Spleen (tissue), 11 donors: ENCODE results near the gene RAB38. TPM values are rescaled to one million over a fixed set of nuclear protein-coding genes. Genes with fewer than 3 reads are reported as not detected.

ENCODE experiments used
- DNase-seq: peaks from one replicate; pipeline ENCODE4 v3.0.0-alpha.2; 2020
- H3K27ac ChIP-seq, 8 donors: fragments of 200-600 bp; sonication (generic) in 7 of 8; 1 replicate in 4 of 8; 2 replicates in 4 of 8; pipeline versions ENCODE4 v1.5.0 to v1.8.0; 2016 to 2021; ENCODE audit warnings: inconsistent platforms in 4 of 8, mild to moderate bottlenecking in 4 of 8, moderate library complexity in 1 of 8
- H3K27me3 ChIP-seq, 7 donors: fragments of 200-600 bp; sonication (generic) in 6 of 7; replicated peaks in 1 of 7; 1 replicate in 4 of 7; 2 replicates in 3 of 7; pipeline versions ENCODE4 v1.5.0 to v1.8.0; 2016 to 2021; ENCODE audit warnings: inconsistent platforms in 3 of 7, mild to moderate bottlenecking in 1 of 7
- H3K36me3 ChIP-seq, 6 donors: fragments of 200-600 bp; sonication (generic) in 5 of 6; 1 replicate in 4 of 6; 2 replicates in 2 of 6; pipeline versions ENCODE4 v1.5.0 to v1.8.0; 2016 to 2021; ENCODE audit warnings: inconsistent platforms in 2 of 6
- H3K4me1 ChIP-seq, 6 donors: fragments of 200-600 bp; sonication (generic) in 5 of 6; 1 replicate in 3 of 6; 2 replicates in 3 of 6; pipeline versions ENCODE4 v1.5.0 to v1.8.0; 2016 to 2021; ENCODE audit warnings: inconsistent platforms in 3 of 6
- H3K4me3 ChIP-seq, 8 donors: fragments of 200-600 bp; sonication (generic) in 7 of 8; 1 replicate in 4 of 8; 2 replicates in 4 of 8; pipeline versions ENCODE4 v1.5.0 to v1.8.0; 2016 to 2021; ENCODE audit warnings: inconsistent platforms in 4 of 8, mild to moderate bottlenecking in 4 of 8, moderate library complexity in 2 of 8
- H3K9me3 ChIP-seq, 8 donors: fragments of 200-600 bp; sonication (generic) in 7 of 8; 1 replicate in 4 of 8; 2 replicates in 4 of 8; pipeline versions ENCODE4 v1.5.0 to v1.8.0; 2016 to 2021; ENCODE audit warnings: inconsistent platforms in 4 of 8
- CTCF ChIP-seq, 11 experiments: fragments of 200-600 bp in 7 of 11; fragments of 450-650 bp in 4 of 11; sonication (generic) in 4 of 11; IDR thresholded peaks in 8 of 11; conservative IDR thresholded peaks in 3 of 11; 1 replicate in 7 of 11; 2 replicates in 4 of 11; pipeline versions ENCODE4 v1.4.0 to v1.8.0; 2016 to 2021; ENCODE audit warnings: antibody characterized with exemption in 11 of 11, inconsistent platforms in 4 of 11, mild to moderate bottlenecking in 1 of 11
- POLR2A ChIP-seq, 3 donors: fragments of 450-650 bp; IDR thresholded peaks; one replicate each; pipeline ENCODE4 v1.5.1; 2017; ENCODE audit warnings: antibody characterized with exemption in 3 of 3, mild to moderate bottlenecking in 1 of 3
- POLR2AphosphoS5 ChIP-seq, 3 donors: sonication (generic); formaldehyde crosslinking; IDR thresholded peaks; one replicate each; pipeline ENCODE4 v1.5.1; 2017; ENCODE audit warnings: antibody characterized with exemption in 3 of 3
- WGBS, 5 donors: extraction: QIAGEN DNeasy Blood & Tissue Kit in 3 of 5; methylation state at CpG; one replicate each; pipeline versions ENCODE4 v1.1.5 to v1.1.7; 2013 to 2018; 5-methylcytosine and 5-hydroxymethylcytosine counted together
- intact Hi-C: fragments of 100-400 bp; cut with DNase I; formaldehyde crosslinking; loops from one replicate; pipeline ENCODE4 v1.15.0; 2023; ENCODE audit warnings: low total_unique reads
- polyA plus RNA-seq, 3 donors: library from polyadenylated mRNA; stranded (reverse); fragments of 200-250 nt; gene quantifications; one replicate each; pipeline ENCODE4 v1.2.1, GENCODE V29; 2013
- total RNA-seq, 7 donors: library from RNA; depleted of rRNA in 3 of 7; stranded (reverse); fragments of >200 nt in 3 of 7; fragmentation: NEBNext Ultra II Directional in 4 of 7; extraction: Animal tissue kit (Norgen Biotek cat#: 25700) in 4 of 7; gene quantifications; one replicate each; pipeline versions ENCODE4 v1.1.0 to v1.2.1, GENCODE V29; 2016 to 2021
- donor health status: healthy with polysubstance abuse.
- donor health status: DM: no; HTN: no; CAD: no; lungs with moderate emphysema.
- donor health status: DM: no; HTN: no; CAD: no.
- donor health status: Bipolar disorder and iron deficiency.
- donor health status: healthy.
- donor health status: DM: no; HTN: no; CAD: no.
- donor health status: DM: yes; HTN: yes; CAD: no.

The RAB38 gene
- total and polyA plus RNA-seq, 10 donors = 0.73 to 3.5 (median 1.6) TPM

- Histone ChIP-seq H3K27ac (no peak overlapping the region), H3K27me3 (no peaks in the 10 kb centered on the region), H3K4me3 (no peak overlapping the region), H3K36me3 (no peaks in the 10 kb centered on the region), H3K9me3 (no peaks in the 10 kb centered on the region), H3K4me1 (no peaks in the 10 kb centered on the region)
- no peak for DNase-seq
- intact Hi-C loops = no loop called here
- 0% methylated on average over 1 of the region's 1 CpG for WGBS, 5 donors
- TF ChIP-seq POLR2A (IDR thresholded peaks at IDR 0.05) (no peak), POLR2AphosphoS5 (IDR thresholded peaks at IDR 0.05) (no peak), CTCF (IDR thresholded peaks at IDR 0.05 in 8 of 11, conservative IDR thresholded peaks at IDR 0.05 in 3 of 11) (no peak)
Measured at GRCh38 chr11:88206751-88207150, 31.5 kb upstream of the RAB38 start.

DNA sequence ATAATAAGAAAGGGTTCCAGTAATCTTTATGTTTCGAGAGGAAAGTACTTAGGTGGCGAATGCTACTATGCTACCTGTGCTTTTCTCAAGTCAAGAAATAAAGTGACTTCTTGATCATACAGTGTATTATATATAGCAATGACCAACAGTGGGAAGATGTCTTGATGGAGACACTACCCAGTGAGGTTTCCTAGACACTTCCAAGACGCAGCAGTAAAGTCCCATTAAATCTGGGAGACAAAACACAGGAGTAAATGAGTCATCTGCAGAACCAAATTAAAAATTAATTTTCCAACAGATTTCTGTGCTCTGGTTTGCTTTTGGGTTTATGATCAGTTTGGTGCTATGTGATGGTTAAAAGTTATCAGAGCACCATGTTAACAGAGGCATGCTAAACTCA is 29.1 kb upstream of the RAB38 start:
- no peak overlapping the region for H3K27ac ChIP-seq
- no peak overlapping the region for H3K4me3 ChIP-seq
- 90 to 99% (median 96%) methylated on average over 3 of the region's 3 CpGs for WGBS, 5 donors
- H3K36me3 ChIP-seq = no peaks in the 10 kb centered on the region
- H3K27me3 ChIP-seq = no peaks in the 10 kb centered on the region
- intact Hi-C loops = no loop called here
- H3K9me3 ChIP-seq = no peaks in the 10 kb centered on the region
- no peaks in the 10 kb centered on the region for H3K4me1 ChIP-seq
- DNase-seq = no peak
- TF ChIP-seq POLR2A (IDR thresholded peaks at IDR 0.05) (no peak), CTCF (IDR thresholded peaks at IDR 0.05 in 8 of 11, conservative IDR thresholded peaks at IDR 0.05 in 3 of 11) (no peak), POLR2AphosphoS5 (IDR thresholded peaks at IDR 0.05) (no peak)

- Histone ChIP-seq H3K27ac (no peak overlapping the region), H3K9me3 (no peaks in the 10 kb centered on the region), H3K36me3 (no peaks in the 10 kb centered on the region), H3K27me3 (no peaks in the 10 kb centered on the region), H3K4me1 (no peaks in the 10 kb centered on the region), H3K4me3 (no peak overlapping the region)
- DNase-seq = no peak
- intact Hi-C loops = no loop called here
- TF ChIP-seq CTCF (IDR thresholded peaks at IDR 0.05 in 8 of 11, conservative IDR thresholded peaks at IDR 0.05 in 3 of 11) = no peak
- no peak for TF ChIP-seq POLR2A (IDR thresholded peaks at IDR 0.05)
- TF ChIP-seq POLR2AphosphoS5 (IDR thresholded peaks at IDR 0.05) = no peak
- WGBS, 5 donors = 88 to 100% (median 94%) methylated on average over 2 of the region's 2 CpGs
Measured at GRCh38 chr11:88203604-88204003, 28.4 kb upstream of the RAB38 start.

- no peak for DNase-seq
- intact Hi-C loops = no loop called here
- no peak overlapping the region for H3K4me3 ChIP-seq
Measured at GRCh38 chr11:88202498-88202897, 27.3 kb upstream of the RAB38 start.

More at GRCh38 chr11:88202498-88202897, 27.3 kb upstream of the RAB38 start:
- Histone ChIP-seq H3K4me1 (no peaks in the 10 kb centered on the region), H3K9me3 (peaks cover 0 to 9% (median 5%) of the 10 kb centered on the region in 8 donors), H3K27me3 (no peaks in the 10 kb centered on the region), H3K27ac (no peak overlapping the region), H3K36me3 (no peaks in the 10 kb centered on the region)
- TF ChIP-seq CTCF (IDR thresholded peaks at IDR 0.05 in 8 of 11, conservative IDR thresholded peaks at IDR 0.05 in 3 of 11) (no peak), POLR2AphosphoS5 (IDR thresholded peaks at IDR 0.05) (no peak), POLR2A (IDR thresholded peaks at IDR 0.05) (no peak)
- 56 to 73% (median 70%) methylated on average over 1 of the region's 1 CpG for WGBS, 5 donors
